GM18505 (cell line): ENCODE data around the gene DPEP3.
"Not testable (repeated sequence)": the region's sequence is repeated elsewhere in the genome, so short reads cannot be mapped to it uniquely, and the experiment has no call there.

Experiments used
- ATAC-seq: cut with Tn5 transposase; IDR thresholded peaks from one replicate; pipeline ENCODE4 v1.9.1; 2021; ENCODE audit not compliant: unreplicated experiment
- POLR2A ChIP-seq: IDR thresholded peaks from 4 replicates; pipeline ENCODE4 v1.6.1; 2011; ENCODE audit warnings: borderline replicate concordance; ENCODE audit not compliant: insufficient read depth, insufficient read length; ENCODE audit errors: extremely low read depth

Gene DPEP3

GRCh38 chr16:68000450-68000849 lies 20.2 kb upstream of the DPEP3 start:
- no peak for ATAC-seq
- TF ChIP-seq POLR2A: no peak

DNA sequence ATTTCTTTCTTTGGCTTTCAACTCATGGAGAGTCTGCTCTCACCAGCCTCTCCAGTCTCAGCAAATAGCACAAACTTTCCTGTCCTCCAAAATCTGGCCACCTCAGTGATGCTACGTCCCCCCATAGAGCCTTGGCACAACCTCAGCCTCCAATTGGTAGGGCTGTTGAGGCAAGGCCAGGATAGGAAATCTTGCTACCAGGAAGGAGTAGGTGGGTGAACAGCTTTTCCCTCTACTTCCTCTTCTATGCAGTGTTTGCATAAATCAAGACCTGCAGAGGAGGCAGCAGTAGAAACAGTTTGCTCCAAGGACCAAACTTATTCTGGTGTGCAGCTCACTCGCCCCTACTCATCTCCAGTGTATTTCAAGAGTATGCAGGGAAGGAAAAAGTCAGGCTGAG lies 19.7 kb upstream of the DPEP3 start:
- no peak for TF ChIP-seq POLR2A
- no peak for ATAC-seq

DNA sequence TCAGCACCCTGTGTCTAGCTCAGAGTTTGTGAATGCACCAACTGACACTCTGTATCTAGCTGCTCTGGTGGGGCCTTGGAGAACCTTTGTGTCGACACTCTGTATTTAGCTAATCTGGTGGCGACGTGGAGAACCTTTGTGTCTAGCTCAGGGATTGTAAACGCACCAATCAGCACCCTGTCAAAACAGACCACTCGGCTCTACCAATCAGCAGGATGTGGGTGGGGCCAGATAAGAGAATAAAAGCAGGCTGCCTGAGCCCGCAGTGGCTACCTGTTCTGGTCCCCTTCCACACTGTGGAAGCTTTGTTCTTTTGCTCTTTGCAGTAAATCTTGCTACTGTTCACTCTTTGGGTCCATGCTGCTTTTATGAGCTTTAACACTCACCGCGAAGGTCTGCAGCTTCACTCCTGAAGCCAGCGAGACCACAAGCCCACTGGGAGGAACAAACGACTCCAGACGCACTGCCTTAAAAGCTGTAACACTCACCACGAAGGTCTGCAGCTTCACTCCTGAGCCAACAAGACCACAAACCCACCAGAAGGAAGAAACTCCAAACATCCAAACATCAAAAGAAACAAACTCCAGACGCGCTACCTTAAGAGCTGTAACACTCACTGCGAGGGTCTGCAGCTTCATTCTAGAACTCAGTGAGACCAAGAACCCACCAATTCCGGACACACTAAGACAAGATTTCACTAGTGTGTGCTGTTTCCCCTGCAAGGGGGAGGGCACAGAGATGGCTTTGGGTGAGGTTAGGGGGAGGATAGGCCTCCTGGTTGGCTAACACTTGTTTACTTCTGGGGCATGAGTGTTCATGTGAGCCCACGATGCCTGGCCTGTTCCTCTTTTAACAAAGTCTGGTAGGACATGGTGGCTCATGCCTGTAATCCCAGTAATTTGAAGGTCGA lies 18.7 kb upstream of the DPEP3 start, which contains the start of gene DPEP2:
Gene DPEP2 (minus strand): TSS at position 706 of the 910 bp plus-strand sequence. CDS start 6,272 bp downstream, outside the sequence.
- ATAC-seq: not testable (repeated sequence)

DNA sequence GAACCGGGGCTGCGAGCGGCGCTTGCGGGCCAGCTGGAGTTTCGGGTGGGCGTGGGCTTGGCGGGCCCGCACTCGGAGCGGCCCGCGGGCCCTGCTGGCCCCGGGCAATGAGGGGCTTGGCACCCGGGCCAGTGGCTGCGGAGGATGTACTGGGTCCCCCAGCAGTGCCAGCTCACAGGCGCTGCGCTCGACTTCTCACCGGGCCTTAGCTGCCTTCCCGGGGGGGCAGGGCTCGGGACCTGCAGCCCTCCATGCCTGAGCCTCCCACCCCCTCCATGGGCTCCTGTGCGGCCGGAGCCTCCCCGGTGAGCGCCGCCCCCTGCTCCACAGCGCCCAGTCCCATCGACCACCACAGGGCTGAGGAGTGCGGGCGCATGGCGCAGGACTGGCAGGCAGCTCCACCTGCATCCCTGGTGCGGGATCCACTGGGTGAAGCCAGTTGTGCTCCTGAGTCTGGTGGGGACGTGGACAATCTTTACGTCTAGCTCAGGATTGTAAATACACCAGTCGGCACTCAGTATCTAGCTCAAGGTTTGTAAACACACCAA lies 18.0 kb upstream of the DPEP3 start:
- ATAC-seq: not testable (repeated sequence)

GRCh38 chr16:67996666-67997065 lies 16.4 kb upstream of the DPEP3 start:
- TF ChIP-seq POLR2A: no peak
- no peak for ATAC-seq

GRCh38 chr16:67995423-67995822 lies 15.1 kb upstream of the DPEP3 start:
- no peak for TF ChIP-seq POLR2A
- no peak for ATAC-seq

DNA sequence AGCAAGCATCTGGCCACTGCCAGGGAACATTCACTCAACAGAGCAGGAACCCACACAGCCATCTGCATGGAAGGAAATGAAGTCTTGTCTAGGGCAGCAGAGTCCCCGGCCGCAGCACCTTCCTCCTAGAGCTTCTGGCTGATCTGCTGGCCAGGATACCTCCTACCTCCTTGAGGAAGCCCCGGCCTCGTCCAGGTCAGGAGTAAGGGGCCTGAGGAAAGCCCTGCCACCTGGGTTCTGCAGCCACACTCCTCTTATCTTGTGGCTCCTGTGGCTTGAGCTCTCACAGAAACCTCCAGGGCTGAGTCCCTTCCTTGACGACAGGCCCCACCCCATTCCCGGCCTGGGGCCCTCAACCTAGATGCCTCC lies 13.7 kb upstream of the DPEP3 start:
- not testable (repeated sequence) for ATAC-seq

DNA sequence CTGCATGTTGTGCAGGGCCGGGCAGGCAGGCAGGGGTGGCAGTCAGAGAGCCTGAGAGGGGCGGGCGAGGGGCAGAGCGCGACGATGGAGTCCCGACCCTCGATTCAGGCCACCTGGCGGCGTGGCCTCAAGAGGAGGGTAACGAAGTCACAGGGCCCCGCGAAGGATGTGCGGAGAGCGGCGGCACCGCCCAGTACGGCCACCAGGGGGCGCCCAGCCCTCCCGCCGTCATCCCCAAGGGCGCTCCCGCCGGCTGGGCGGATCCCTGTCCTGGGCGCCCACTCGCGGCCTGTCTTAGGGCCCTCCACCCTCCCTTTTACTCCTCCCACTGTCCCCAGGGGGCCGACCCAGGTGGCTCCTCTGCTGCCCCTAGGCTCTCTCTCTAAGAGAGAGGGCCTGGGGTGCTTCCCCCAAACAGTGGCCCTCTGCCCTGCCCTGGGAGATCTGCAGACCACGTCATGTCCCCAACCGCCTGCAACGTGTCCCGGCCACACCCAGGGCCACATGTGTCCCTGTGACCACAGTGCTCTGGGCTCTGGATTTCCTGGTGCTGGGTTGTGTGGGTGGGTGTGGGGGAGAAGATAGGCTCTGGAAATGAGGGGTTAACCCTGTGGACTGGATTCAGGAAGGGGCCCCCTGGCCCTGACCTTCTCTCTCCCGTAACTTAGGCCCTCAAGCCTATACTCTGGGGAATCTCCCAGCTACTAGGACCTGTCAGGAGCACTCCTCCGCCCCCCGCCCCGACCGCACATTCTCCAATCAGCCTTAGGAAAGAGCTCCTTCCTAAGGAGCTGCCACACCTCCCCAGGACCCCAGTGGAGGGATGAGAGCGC lies 13.1 kb upstream of the DPEP3 start:
- TF ChIP-seq POLR2A: peak; percentile 41
- peak; percentile 75 for ATAC-seq

DNA sequence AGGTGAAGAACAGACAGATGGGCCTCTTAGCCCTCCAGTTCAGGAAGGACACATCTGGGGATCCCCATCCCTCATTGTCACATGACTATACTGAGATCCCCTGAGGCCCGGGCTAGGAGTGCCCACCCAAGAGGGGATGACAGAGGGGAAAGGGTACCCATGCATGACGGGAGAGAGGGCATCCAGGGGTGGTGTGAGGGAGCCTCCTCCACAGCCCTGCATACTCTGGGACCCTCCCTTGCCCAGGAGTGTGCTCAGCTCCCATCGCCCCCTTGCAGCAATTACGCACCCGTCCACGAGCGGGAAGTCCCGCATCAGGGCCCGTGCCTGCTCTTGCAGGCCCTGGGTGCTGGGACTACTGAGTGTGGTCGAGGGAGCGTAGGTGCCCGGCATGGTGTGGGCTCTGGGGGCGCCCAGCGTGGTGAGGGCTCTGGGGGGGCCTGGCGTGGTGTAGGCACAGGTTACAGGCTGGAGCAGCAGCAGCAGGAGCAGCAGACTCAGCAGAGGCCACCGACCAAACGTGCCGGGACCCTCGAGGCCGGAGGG lies 12.4 kb upstream of the DPEP3 start:
- TF ChIP-seq POLR2A: no peak
- no peak for ATAC-seq

GRCh38 chr16:67990018-67990386 lies 9.7 kb upstream of the DPEP3 start:
- no peak for ATAC-seq
- no peak for TF ChIP-seq POLR2A

GRCh38 chr16:67989322-67990017 lies 9.2 kb upstream of the DPEP3 start:
- ATAC-seq: no peak
- no peak for TF ChIP-seq POLR2A

GRCh38 chr16:67988675-67989074 lies 8.4 kb upstream of the DPEP3 start:
- no peak for ATAC-seq
- no peak for TF ChIP-seq POLR2A

DNA sequence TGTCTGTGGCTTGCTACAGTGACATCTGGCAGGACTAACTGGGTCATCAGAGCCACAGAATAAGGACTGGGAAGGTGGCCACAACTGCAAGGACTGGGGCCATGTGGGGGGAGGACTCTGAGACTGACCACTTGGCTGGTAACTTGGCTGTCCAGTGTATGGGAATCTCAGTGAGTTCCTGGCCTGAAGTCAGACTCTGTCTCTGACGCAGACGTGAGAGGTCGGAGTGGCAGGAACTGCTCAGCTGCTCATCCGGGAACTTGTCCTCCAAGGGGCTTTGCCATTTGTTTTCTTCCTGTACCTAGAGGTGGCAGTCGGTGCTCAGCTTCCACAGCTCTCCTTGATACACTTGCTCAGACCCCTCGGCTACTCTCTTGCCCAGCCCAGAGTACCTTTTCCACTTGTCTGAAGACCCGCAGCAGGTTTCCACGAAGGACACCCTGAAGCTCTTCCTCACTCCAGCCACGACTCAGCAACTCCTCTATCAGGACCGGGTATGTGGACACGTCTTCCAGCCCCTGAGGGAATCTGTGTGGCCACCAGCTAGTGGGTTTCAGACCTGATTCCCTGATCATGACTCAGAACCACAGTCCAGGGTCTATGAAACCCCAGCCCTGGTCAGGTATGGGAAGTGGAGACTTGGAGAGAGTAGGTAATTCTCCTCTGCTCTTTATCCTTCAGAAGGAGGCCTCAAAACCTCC lies 7.3 kb upstream of the DPEP3 start:
- no peak for ATAC-seq
- TF ChIP-seq POLR2A: no peak

DNA sequence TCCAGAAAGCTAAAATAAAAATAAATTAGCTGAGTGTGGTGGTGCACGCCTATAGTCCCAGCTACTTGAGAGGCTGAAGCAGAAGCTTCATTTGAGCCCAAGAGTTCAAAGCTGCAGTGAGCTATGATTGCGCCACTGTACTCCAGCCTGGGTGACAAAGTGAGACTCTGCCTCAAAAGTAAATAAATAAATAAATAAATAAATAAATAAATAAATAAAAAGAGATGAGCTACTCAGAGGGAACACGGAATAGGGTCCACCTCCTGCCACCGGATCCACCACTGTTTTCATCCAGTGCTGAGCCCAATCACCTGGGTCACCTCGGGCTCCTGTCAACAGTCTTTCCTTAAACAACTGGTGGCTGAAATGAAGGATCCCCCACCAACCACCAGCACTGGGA lies 6.7 kb upstream of the DPEP3 start:
- no peak for TF ChIP-seq POLR2A
- no peak for ATAC-seq
